Stimulated activated naive CD8-positive, alpha-beta T cell treated with anti-CD3 and anti-CD28 coated beads, Interleukin-15, amount 100 ng/mL, for 72 hours (primary cell): ENCODE results near the gene THBS2.

ENCODE experiments used
- ATAC-seq: fragments of 150-1000 bp; cut with Tn5 transposase; 2 replicates; pipeline ENCODE4 v1.10.0; 2021; ENCODE audit warnings: mild to moderate bottlenecking, moderate library complexity
- DNase-seq, 2 donors: peaks; one replicate each; pipeline ENCODE4 v3.0.0; 2021 to 2022
- H3K27ac Mint-ChIP-seq, 2 donors: one replicate each; pipeline ENCODE4 v1.8.0; 2022; ENCODE audit warnings: mild to moderate bottlenecking in 2 of 2, mixed read lengths in 2 of 2, moderate library complexity in 2 of 2
- H3K27me3 Mint-ChIP-seq: one replicate; pipeline ENCODE4 v1.8.0; 2022; ENCODE audit warnings: mixed read lengths
- H3K4me1 Mint-ChIP-seq: one replicate; pipeline ENCODE4 v1.8.0; 2022; ENCODE audit warnings: mild to moderate bottlenecking, mixed read lengths
- H3K4me3 Mint-ChIP-seq, 2 donors: one replicate each; pipeline ENCODE4 v1.8.0; 2022; ENCODE audit warnings: mild to moderate bottlenecking in 2 of 2, mixed read lengths in 2 of 2, moderate library complexity in 1 of 2
- H3K9me3 Mint-ChIP-seq, 2 donors: one replicate each; pipeline ENCODE4 v1.8.0; 2022; ENCODE audit warnings: mixed read lengths in 2 of 2

The THBS2 gene

GRCh38 chr6:169233181-169233580 is 20.5 kb downstream of the THBS2 start:
- H3K4me1 Mint-ChIP-seq, result no peaks in the 10 kb centered on the region
- H3K4me3 Mint-ChIP-seq, result no peak overlapping the region
- DNase-seq (no peak), ATAC-seq (no peak)
- H3K9me3 Mint-ChIP-seq, result peaks cover 16 to 19% of the 10 kb centered on the region in 2 donors
- H3K27me3 Mint-ChIP-seq, result peaks cover 6% of the 10 kb centered on the region
- no peak overlapping the region for H3K27ac Mint-ChIP-seq

DNA sequence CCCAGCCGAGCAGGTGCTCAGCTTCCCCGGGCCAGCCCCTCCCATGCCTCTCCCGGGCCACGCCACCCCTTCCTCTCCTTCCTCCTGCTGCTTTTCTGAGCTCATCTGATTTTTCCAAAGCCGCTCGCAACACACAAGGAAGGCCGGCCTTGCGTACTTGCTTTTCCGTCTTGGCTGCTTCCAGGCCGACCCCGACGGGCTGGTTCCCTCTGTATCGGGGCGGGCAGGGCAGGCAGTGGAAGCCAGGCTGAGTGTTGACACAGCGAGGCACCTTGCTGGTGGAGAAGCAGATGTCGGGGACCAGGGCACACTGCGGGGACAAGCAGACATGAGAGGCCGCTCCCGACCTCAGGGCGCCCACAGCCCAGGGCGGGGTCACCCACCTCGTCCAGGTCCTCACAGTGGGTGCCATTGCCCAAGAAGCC is 21.1 kb downstream of the THBS2 start:
- Mint-ChIP-seq H3K4me1 (no peaks in the 10 kb centered on the region), H3K27ac (no peak overlapping the region), H3K27me3 (peaks cover 6% of the 10 kb centered on the region), H3K4me3 (no peak overlapping the region), H3K9me3 (peaks cover 16 to 19% of the 10 kb centered on the region in 2 donors)
- no peak for DNase-seq
- no peak for ATAC-seq

DNA sequence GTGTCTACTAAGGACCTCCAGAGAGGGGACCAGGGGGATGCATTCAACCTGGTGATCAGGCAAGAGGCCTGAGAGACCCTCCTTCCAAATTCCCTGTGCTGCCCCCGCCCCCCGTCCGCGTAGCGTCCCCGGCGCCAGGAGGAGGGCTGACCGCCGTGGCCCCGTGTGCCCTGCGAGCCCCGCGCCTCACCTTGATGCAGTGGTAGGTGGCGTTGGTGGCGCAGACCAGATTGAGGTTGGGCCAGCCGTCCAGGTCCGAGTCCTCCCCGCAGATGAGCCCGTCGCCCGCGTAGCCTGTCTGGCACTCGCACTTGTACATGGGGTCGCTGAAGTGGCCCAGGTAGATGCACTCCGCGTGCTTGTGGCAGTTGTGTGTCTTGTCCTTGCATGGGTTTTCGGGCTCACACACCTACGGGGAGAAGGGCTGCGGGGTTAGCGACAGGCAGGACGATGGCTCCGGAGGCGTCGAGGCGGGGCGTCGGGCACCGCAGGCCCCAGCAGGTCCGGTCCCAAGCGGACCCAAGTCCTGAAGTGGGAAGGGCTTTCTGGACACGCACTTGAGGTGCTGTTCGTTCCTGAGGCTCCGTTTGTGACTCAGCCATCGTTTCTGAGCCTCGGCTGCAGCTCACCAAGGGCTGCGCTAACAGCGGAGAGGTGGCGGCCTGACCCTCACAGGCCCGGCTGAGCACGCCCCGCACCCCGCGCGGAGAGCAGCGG is 21.7 kb downstream of the THBS2 start:
- ATAC-seq, result no peak
- H3K4me1 Mint-ChIP-seq, result no peaks in the 10 kb centered on the region
- DNase-seq, result no peak

GRCh38 chr6:169230946-169231789 is 22.5 kb downstream of the THBS2 start:
- peaks cover 17% of the 10 kb centered on the region for H3K27me3 Mint-ChIP-seq
- DNase-seq, result no peak
- no peak overlapping the region for H3K27ac Mint-ChIP-seq
- no peaks in the 10 kb centered on the region for H3K4me1 Mint-ChIP-seq
- H3K9me3 Mint-ChIP-seq, result peaks cover 16 to 19% of the 10 kb centered on the region in 2 donors
- no peak for ATAC-seq
- no peak overlapping the region for H3K4me3 Mint-ChIP-seq

More for the DNA sequence above, 21.7 kb downstream of the THBS2 start:
- H3K27ac Mint-ChIP-seq, result no peak overlapping the region
- H3K4me3 Mint-ChIP-seq, result no peak overlapping the region
- H3K27me3 Mint-ChIP-seq, result peaks cover 9% of the 10 kb centered on the region
- peaks cover 16 to 19% of the 10 kb centered on the region in 2 donors for H3K9me3 Mint-ChIP-seq

GRCh38 chr6:169230322-169230665 is 23.4 kb downstream of the THBS2 start:
- peaks cover 16 to 20% of the 10 kb centered on the region in 2 donors for H3K9me3 Mint-ChIP-seq
- H3K4me3 Mint-ChIP-seq, result no peak overlapping the region

DNA sequence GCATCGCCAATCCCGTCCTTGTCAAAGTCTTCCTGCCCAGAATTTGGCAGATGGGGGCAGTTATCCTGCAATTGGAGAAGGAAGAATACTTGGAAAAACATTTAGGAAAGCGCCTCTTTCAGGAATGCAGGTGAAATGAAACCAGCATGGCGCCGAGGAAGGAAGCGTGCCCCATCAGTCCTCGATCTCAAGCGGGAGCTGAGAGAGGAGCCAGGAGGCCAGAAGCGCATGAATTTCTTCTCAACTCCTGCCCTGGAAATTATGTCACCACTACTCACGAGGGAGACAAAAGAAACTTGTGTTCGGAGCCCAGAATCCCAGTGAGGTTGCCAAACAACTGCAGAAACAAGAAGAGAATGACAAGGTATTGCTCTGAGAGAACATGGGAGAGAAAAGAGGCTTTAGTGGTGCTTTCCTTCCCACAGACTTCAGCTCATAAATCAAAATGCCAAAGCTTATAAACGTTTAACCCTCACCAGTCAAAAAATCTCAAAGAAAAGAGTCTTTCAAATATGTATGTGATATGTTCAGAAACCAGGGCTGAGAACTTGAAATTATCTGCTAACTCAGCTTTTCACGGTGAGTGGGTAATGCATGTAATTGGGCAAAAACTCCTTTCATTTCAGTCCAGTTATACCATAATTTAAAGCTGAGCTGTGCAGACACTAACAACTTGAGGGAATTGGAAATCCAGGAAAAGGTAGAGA is 23.9 kb downstream of the THBS2 start:
- Mint-ChIP-seq H3K4me1 (no peaks in the 10 kb centered on the region), H3K27ac (no peak overlapping the region), H3K9me3 (peaks cover 20 to 26% of the 10 kb centered on the region in 2 donors)

More at GRCh38 chr6:169230322-169230665, 23.4 kb downstream of the THBS2 start:
- H3K4me1 Mint-ChIP-seq, result no peaks in the 10 kb centered on the region
- H3K27ac Mint-ChIP-seq, result no peak overlapping the region
- peaks cover 23% of the 10 kb centered on the region for H3K27me3 Mint-ChIP-seq
- DNase-seq (no peak), ATAC-seq (no peak)

GRCh38 chr6:169227116-169227515 is 26.5 kb downstream of the THBS2 start:
- no peak for ATAC-seq
- Mint-ChIP-seq H3K27me3 (peaks cover 35% of the 10 kb centered on the region), H3K4me1 (no peaks in the 10 kb centered on the region), H3K27ac (no peak overlapping the region), H3K9me3 (peaks cover 8 to 12% of the 10 kb centered on the region in 2 donors), H3K4me3 (no peak overlapping the region)
- DNase-seq, result no peak

More for the DNA sequence above, 23.9 kb downstream of the THBS2 start:
- ATAC-seq (no peak), DNase-seq (no peak)
- Mint-ChIP-seq H3K27me3 (peaks cover 28% of the 10 kb centered on the region), H3K4me3 (no peak overlapping the region)

GRCh38 chr6:169225887-169226286 is 27.8 kb downstream of the THBS2 start:
- Mint-ChIP-seq H3K4me1 (no peaks in the 10 kb centered on the region), H3K27me3 (peaks cover 35% of the 10 kb centered on the region), H3K4me3 (no peak overlapping the region), H3K9me3 (peaks cover 8 to 12% of the 10 kb centered on the region in 2 donors), H3K27ac (no peak overlapping the region)
- DNase-seq, result no peak
- ATAC-seq, result no peak

GRCh38 chr6:169225131-169225576 is 28.5 kb downstream of the THBS2 start:
- DNase-seq, result no peak
- H3K4me3 Mint-ChIP-seq, result no peak overlapping the region
- H3K27me3 Mint-ChIP-seq, result peaks cover 35% of the 10 kb centered on the region
- ATAC-seq, result no peak
- H3K4me1 Mint-ChIP-seq, result no peaks in the 10 kb centered on the region
- H3K9me3 Mint-ChIP-seq, result peaks cover 8 to 12% of the 10 kb centered on the region in 2 donors
- peak overlapping the region in 1 of 2 donors; percentile 79 for H3K27ac Mint-ChIP-seq

- Mint-ChIP-seq H3K27ac (peak overlapping the region in 1 of 2 donors; percentile 79), H3K27me3 (peaks cover 31% of the 10 kb centered on the region), H3K4me3 (no peak overlapping the region), H3K4me1 (no peaks in the 10 kb centered on the region), H3K9me3 (peaks cover 8 to 12% of the 10 kb centered on the region in 2 donors)
- no peak for ATAC-seq
- DNase-seq, result no peak
Measured at GRCh38 chr6:169224716-169225115, 28.9 kb downstream of the THBS2 start.

- Mint-ChIP-seq H3K4me3 (no peak overlapping the region), H3K4me1 (no peaks in the 10 kb centered on the region), H3K27ac (no peak overlapping the region), H3K27me3 (peaks cover 28% of the 10 kb centered on the region), H3K9me3 (peaks cover 8 to 15% of the 10 kb centered on the region in 2 donors)
- no peak for DNase-seq
- no peak for ATAC-seq
Measured at GRCh38 chr6:169224185-169224695, 29.4 kb downstream of the THBS2 start.

GRCh38 chr6:169223006-169223405 is 30.6 kb downstream of the THBS2 start:
- H3K27me3 Mint-ChIP-seq, result peaks cover 28% of the 10 kb centered on the region
- H3K27ac Mint-ChIP-seq, result no peak overlapping the region
- no peak overlapping the region for H3K4me3 Mint-ChIP-seq
- DNase-seq (no peak), ATAC-seq (no peak)
- H3K4me1 Mint-ChIP-seq, result no peaks in the 10 kb centered on the region
- H3K9me3 Mint-ChIP-seq, result peaks cover 20 to 27% of the 10 kb centered on the region in 2 donors

DNA sequence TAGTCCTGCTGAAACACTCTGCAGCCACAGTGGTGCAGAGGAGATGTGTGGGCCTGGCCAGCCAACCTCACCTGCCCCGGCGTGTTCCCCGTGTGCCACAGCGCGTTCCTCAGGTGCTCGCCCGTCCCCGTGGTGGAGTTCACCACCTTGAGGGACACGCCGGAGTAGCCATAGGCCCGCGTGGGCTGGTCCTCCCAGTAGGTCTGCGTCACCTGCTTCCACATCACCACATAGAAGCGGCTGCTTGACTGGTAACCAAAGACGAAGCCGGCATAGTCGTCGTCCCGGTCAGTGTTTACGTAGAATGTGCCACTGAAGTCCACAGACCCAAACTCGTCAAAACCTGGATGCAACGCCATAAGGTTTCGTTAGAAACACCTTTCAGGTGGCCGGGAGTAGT is 31.5 kb downstream of the THBS2 start:
- no peak overlapping the region for H3K4me3 Mint-ChIP-seq

DNA sequence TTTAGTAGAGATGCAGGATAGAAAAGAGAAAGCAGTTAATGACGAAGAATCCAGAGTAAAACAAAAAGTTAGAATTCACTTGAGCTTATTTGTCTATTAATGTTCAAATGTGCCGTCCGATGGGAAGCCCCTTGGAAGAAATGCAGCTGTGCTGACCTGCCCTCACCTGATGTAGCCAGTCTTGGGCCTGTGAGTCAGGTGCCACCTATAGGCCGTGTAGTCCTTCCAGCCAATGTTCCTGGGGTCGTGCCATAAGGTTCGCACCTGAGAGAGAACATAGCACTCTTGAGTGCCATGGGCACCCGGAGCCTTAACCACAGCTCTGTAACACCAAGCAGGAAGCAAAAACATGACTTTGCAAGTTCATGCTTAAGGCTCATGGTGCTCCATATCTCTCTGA is 32.4 kb downstream of the THBS2 start:
- Mint-ChIP-seq H3K27me3 (peaks cover 19% of the 10 kb centered on the region), H3K27ac (no peak overlapping the region), H3K4me1 (no peaks in the 10 kb centered on the region), H3K4me3 (no peak overlapping the region), H3K9me3 (peaks cover 21 to 34% of the 10 kb centered on the region in 2 donors)
- ATAC-seq, result no peak
- no peak for DNase-seq

More for the DNA sequence above, 31.5 kb downstream of the THBS2 start:
- no peaks in the 10 kb centered on the region for H3K4me1 Mint-ChIP-seq
- no peak for ATAC-seq
- no peak for DNase-seq
- peaks cover 21 to 34% of the 10 kb centered on the region in 2 donors for H3K9me3 Mint-ChIP-seq
- H3K27me3 Mint-ChIP-seq, result peaks cover 27% of the 10 kb centered on the region
- H3K27ac Mint-ChIP-seq, result no peak overlapping the region
